Epithelial cell of prostate (primary cell): ENCODE data around the gene KDM4E.
A peak's percentile ranks its signal among the peaks of the same experiment; 100 is the strongest.
"Not testable (repeated sequence)": the region's sequence is repeated elsewhere in the genome, so short reads cannot be mapped to it uniquely, and the experiment has no call there.

ENCODE experiments used
- DNase-seq: peaks from one replicate; pipeline ENCODE4 v3.0.0-alpha.2; 2011; ENCODE audit warnings: low read depth, low spot score
- H3K27ac ChIP-seq: fragments of 450-650 bp; 2 replicates; pipeline ENCODE4 v1.5.1; 2017; ENCODE audit warnings: mild to moderate bottlenecking

The KDM4E gene

GRCh38 chr11:95024958-95025357, at the start of gene KDM4E:
Gene KDM4E, plus strand, starts transcription at chr11:95025258. Its CDS starts 300 bp downstream, at chr11:95025558.
- DNase-seq: no peak
- no peak within 1 kb of the TSS for H3K27ac ChIP-seq

GRCh38 chr11:94975599-94975998, 49.5 kb upstream of the KDM4E start:
- no peak overlapping the region for H3K27ac ChIP-seq
- no peak for DNase-seq

- no peak for DNase-seq
Observed at GRCh38 chr11:94987378-94987777, 37.7 kb upstream of the KDM4E start.

GRCh38 chr11:94988748-94989147, 36.3 kb upstream of the KDM4E start:
- DNase-seq: no peak
- H3K27ac ChIP-seq: no peak overlapping the region

More at GRCh38 chr11:94987378-94987777, 37.7 kb upstream of the KDM4E start:
- H3K27ac ChIP-seq: no peak overlapping the region

- H3K27ac ChIP-seq: no peak overlapping the region
- DNase-seq: no peak
Observed at GRCh38 chr11:94993400-94993943, 31.6 kb upstream of the KDM4E start.

GRCh38 chr11:94997437-94997836, 27.6 kb upstream of the KDM4E start:
- no peak overlapping the region for H3K27ac ChIP-seq
- no peak for DNase-seq

- DNase-seq: no peak
- no peak overlapping the region for H3K27ac ChIP-seq
Observed at GRCh38 chr11:94998285-94998684, 26.8 kb upstream of the KDM4E start.

- DNase-seq: no peak
- no peak overlapping the region for H3K27ac ChIP-seq
Observed at GRCh38 chr11:95003716-95004115, 21.3 kb upstream of the KDM4E start.

- H3K27ac ChIP-seq: no peak overlapping the region
- no peak for DNase-seq
Observed at GRCh38 chr11:95005642-95006041, 19.4 kb upstream of the KDM4E start.

- DNase-seq: no peak
Observed at GRCh38 chr11:95011376-95011775, 13.7 kb upstream of the KDM4E start.

GRCh38 chr11:95014184-95014821, 10.8 kb upstream of the KDM4E start:
- no peak for DNase-seq
- H3K27ac ChIP-seq: no peak overlapping the region

More at GRCh38 chr11:95011376-95011775, 13.7 kb upstream of the KDM4E start:
- H3K27ac ChIP-seq: no peak overlapping the region

GRCh38 chr11:95016139-95016538, 8.9 kb upstream of the KDM4E start:
- DNase-seq: no peak
- H3K27ac ChIP-seq: peak overlapping the region; percentile 15

GRCh38 chr11:95021468-95021867, 3.6 kb upstream of the KDM4E start:
- DNase-seq, H3K27ac ChIP-seq: not testable (repeated sequence)

- not testable (repeated sequence) for DNase-seq, H3K27ac ChIP-seq
Observed at GRCh38 chr11:95025594-95025993, 536 bp downstream of the KDM4E start.

GRCh38 chr11:95028357-95028756, 3.3 kb downstream of the KDM4E start:
- DNase-seq: no peak

GRCh38 chr11:95033051-95033450, 8.0 kb downstream of the KDM4E start:
- no peak overlapping the region for H3K27ac ChIP-seq
- no peak for DNase-seq

More at GRCh38 chr11:95028357-95028756, 3.3 kb downstream of the KDM4E start:
- H3K27ac ChIP-seq: no peak overlapping the region

- H3K27ac ChIP-seq: no peak overlapping the region
- peak; percentile 54 for DNase-seq
Observed at GRCh38 chr11:95035316-95035715, 10.3 kb downstream of the KDM4E start.

- not testable (repeated sequence) for H3K27ac ChIP-seq, DNase-seq
Observed at GRCh38 chr11:95037356-95038035, 12.4 kb downstream of the KDM4E start.

- no peak for DNase-seq
- no peak overlapping the region for H3K27ac ChIP-seq
Observed at GRCh38 chr11:95042239-95042638, 17.2 kb downstream of the KDM4E start.

GRCh38 chr11:95042906-95043305, 17.8 kb downstream of the KDM4E start:
- DNase-seq: no peak
- no peak overlapping the region for H3K27ac ChIP-seq

- H3K27ac ChIP-seq: no peak overlapping the region
- no peak for DNase-seq
Observed at GRCh38 chr11:95044010-95044409, 19.0 kb downstream of the KDM4E start.
